HG02798 (cell line): ENCODE results near the gene FIGN.

ENCODE experiments used
- ATAC-seq: cut with Tn5 transposase; IDR thresholded peaks from one replicate; pipeline ENCODE4 v1.9.1; 2021; ENCODE audit warnings: mild to moderate bottlenecking; ENCODE audit not compliant: unreplicated experiment, poor library complexity

FIGN gene

GRCh38 chr2:163630836-163631235, 105.0 kb downstream of the FIGN start:
- no peak for ATAC-seq

GRCh38 chr2:163626639-163627109, 109.1 kb downstream of the FIGN start:
- no peak for ATAC-seq

GRCh38 chr2:163626208-163626607, 109.6 kb downstream of the FIGN start:
- no peak for ATAC-seq

GRCh38 chr2:163625632-163626031, 110.2 kb downstream of the FIGN start:
- ATAC-seq, result no peak

GRCh38 chr2:163621445-163622004, 114.3 kb downstream of the FIGN start:
- ATAC-seq, result no peak

GRCh38 chr2:163617517-163617916, 118.3 kb downstream of the FIGN start:
- ATAC-seq, result no peak

GRCh38 chr2:163613266-163613731, 122.5 kb downstream of the FIGN start:
- ATAC-seq, result no peak

GRCh38 chr2:163612332-163612731, 123.5 kb downstream of the FIGN start:
- no peak for ATAC-seq

- no peak for ATAC-seq
These were observed 124.3 kb downstream of the FIGN start for GRCh38 chr2:163611557-163611906.

GRCh38 chr2:163610817-163611556, 124.8 kb downstream of the FIGN start:
- ATAC-seq, result no peak

GRCh38 chr2:163607630-163608029, 128.2 kb downstream of the FIGN start:
- no peak for ATAC-seq

- ATAC-seq, result no peak
These were observed 128.9 kb downstream of the FIGN start for GRCh38 chr2:163606878-163607277.

- no peak for ATAC-seq
These were observed 130.0 kb downstream of the FIGN start for GRCh38 chr2:163605779-163606178.

GRCh38 chr2:163604941-163605555, 130.8 kb downstream of the FIGN start:
- no peak for ATAC-seq

- ATAC-seq, result no peak
These were observed 133.6 kb downstream of the FIGN start for GRCh38 chr2:163602196-163602595.

GRCh38 chr2:163601377-163601776, 134.4 kb downstream of the FIGN start:
- ATAC-seq, result no peak

GRCh38 chr2:163600801-163601200, 135.0 kb downstream of the FIGN start:
- no peak for ATAC-seq

- no peak for ATAC-seq
These were observed 140.8 kb downstream of the FIGN start for GRCh38 chr2:163595028-163595427.

GRCh38 chr2:163594497-163594896, 141.3 kb downstream of the FIGN start:
- no peak for ATAC-seq

- ATAC-seq, result no peak
These were observed 141.8 kb downstream of the FIGN start for GRCh38 chr2:163593982-163594381.

- no peak for ATAC-seq
These were observed 142.7 kb downstream of the FIGN start for GRCh38 chr2:163592954-163593622.
